GM18505 (cell line): ENCODE measurements around the gene CDK11A.
"Not testable (repeated sequence)": the region's sequence is repeated elsewhere in the genome, so short reads cannot be mapped to it uniquely, and the experiment has no call there.

ENCODE experiments used
- ATAC-seq: cut with Tn5 transposase; IDR thresholded peaks from one replicate; pipeline ENCODE4 v1.9.1; 2021; ENCODE audit not compliant: unreplicated experiment
- POLR2A ChIP-seq: IDR thresholded peaks from 4 replicates; pipeline ENCODE4 v1.6.1; 2011; ENCODE audit warnings: borderline replicate concordance; ENCODE audit not compliant: insufficient read depth, insufficient read length; ENCODE audit errors: extremely low read depth

Gene CDK11A

DNA sequence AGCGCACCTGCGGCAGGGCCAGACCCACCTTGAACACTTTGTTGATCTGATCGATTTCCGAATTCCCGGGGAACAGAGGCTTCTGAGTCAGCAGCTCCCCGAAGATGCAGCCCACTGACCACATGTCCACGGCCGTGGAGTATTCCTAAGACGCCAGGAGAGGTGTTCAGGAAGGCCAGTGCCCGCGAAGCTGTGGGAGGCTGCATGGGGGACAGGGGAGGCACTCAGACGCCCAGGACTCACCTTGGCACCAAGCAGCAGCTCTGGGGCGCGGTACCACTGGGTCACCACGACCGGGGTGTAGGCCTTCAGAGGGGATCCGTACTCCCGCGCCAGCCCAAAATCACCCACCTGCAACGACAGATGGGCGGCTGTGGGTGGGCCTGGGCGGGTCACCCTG is 20.4 kb downstream of the CDK11A start:
- no peak for ATAC-seq

DNA sequence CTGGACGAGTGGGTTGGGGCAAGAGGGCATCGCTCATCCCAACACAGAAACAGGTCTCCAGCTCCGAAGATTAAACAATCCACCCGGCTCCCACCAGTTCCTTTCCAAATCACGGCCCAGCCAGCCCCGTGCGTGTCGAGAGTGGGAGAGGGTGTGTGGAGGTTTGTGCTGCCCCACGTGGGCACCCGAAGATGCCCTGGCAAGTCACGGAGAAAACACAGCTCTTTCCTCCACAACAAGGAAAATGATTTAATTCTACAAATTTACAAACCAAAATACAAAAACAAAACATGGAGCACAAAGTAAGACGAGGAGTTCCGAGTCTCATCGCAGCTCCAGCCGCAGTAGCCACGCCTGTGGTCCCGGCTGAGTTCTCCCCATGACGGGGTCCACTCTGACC is 21.7 kb downstream of the CDK11A start:
- not testable (repeated sequence) for ATAC-seq

More for the DNA sequence above, 20.4 kb downstream of the CDK11A start:
- no peak for TF ChIP-seq POLR2A

DNA sequence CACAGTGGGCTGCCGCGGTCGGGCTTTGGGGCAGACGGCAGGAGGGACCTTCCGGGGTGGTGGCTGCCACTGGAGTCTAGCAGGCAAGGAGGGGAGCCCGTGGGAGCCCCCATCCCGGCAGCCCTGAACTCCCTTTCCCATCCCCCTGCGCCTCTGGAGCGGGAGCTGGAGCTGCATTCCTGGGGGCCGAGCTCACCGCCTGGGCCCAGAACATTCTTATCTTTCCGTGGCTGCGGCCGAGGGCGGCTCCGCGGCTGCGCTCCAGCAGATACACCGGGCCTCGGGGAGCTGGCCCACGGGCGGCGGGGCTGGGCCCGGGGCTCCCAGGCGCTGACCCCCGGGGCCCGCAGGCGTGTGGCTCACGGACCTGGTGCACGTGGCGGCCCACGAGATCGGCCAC is 23.6 kb downstream of the CDK11A start:
- not testable (repeated sequence) for ATAC-seq

DNA sequence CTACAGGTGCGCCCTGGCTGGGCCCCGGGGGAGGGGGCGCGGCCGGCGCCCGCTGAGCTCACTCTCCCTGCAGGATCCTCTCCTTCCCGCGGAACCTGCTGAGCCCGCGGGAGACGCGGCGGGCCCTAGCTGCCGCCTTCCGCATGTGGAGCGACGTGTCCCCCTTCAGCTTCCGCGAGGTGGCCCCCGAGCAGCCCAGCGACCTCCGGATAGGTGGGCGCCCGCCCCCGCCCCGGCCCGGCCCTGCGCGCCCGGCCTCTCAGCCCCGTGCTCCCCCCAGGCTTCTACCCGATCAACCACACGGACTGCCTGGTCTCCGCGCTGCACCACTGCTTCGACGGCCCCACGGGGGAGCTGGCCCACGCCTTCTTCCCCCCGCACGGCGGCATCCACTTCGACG is 24.1 kb downstream of the CDK11A start:
- ATAC-seq = not testable (repeated sequence)

DNA sequence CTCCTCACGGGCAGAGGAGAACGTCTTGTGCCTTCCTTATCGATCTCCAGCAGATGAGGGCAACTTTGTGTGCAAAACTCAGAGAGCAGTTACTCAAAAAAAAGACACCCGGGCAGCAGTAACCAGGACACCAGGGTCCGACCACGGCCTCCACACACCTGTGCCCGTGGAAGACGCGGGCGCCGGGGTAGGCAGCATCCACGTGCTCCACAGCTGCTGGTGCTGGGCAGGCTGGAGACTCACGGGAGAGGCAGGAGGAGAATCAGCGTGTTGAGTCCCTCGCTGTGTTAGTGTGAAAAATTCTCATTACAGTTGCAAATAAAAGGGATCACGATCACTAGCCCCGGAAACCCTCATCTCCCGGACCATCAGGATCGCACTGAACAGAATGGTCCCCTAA is 25.1 kb downstream of the CDK11A start:
- ATAC-seq = not testable (repeated sequence)

DNA sequence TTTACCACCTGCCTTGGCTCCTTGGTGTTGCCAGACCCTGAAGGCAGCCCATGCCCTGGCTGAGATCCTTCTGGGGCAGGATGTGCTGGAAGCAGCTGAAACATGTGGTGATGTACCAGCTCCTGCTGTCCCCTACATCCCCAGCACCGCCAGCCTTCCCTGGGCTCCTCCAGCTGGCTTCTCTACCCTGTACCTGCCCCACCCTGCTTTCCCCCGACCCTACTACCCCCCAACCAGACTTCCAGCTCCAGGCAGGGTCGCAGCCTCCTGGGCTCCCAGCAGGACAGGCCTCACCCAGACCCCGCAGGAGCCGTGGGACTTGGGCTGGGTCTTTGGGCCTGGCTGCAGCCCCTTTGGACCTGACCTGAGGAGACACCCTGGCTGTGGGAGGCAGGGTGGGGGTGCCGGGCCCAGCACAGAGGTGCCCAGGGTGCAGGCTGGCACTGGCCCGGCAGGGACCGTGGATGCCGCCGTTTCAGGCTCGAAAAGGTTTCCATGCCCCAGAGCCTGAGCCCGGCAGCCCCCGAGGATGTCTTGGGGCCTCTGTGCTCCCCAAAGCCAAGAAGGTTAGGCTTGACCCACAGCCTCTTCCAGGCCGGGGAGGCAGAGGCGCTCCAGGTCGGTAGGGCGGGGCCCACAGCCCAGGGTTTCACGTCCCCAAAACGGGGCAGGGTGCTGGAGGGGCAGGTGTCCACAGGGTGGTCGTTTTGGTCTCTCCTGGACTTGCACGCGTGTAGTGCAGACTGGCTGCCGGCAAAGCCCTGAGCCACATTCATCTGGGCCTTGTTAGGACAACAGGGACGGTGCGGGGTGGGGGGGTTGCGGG is 26.6 kb downstream of the CDK11A start:
- not testable (repeated sequence) for ATAC-seq

DNA sequence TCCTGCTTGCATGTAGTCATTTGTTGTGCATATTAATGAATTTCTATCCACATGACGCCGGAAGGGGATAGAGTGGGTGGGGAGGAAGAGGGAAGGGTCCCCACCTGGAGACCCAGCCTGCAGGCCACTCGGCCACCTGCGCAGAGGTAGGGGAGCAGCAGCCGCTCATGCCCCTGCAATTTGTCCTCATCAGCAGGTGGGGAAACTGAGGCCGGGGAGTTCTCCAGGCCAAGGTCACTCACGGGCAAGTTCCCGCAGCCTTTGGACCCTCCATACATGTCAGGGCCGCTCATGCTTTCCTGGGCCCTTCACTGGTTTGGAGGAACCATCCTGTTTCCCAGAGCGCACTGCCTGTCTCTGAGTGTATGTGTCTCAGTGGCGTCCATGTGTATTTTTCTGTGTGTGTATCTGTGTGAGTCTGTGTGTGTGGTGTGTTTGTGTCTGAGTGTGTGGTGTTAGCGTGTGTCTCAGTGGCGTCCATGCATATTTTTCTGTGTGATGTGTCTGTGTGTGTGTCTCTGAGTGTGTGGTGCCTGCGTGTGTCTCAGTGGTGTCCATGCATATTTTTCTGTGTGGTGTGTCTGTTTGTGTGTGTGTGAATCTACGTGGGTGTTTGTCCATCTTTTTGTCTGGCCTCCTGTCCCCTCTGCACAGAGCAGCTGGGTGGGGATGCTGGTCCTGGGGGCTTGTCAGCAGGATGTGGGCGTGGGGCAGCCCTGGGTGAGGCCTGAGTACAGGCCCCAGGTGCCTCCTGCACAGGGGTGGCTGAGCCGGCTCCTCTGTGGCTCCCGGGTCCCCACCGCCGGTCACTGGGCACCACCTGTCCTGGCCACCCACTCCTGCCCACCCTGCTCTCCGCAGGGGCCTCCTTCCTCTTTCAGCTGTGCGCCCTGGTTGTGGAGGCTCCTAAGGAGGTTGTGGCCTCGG is 27.5 kb downstream of the CDK11A start:
- not testable (repeated sequence) for ATAC-seq

DNA sequence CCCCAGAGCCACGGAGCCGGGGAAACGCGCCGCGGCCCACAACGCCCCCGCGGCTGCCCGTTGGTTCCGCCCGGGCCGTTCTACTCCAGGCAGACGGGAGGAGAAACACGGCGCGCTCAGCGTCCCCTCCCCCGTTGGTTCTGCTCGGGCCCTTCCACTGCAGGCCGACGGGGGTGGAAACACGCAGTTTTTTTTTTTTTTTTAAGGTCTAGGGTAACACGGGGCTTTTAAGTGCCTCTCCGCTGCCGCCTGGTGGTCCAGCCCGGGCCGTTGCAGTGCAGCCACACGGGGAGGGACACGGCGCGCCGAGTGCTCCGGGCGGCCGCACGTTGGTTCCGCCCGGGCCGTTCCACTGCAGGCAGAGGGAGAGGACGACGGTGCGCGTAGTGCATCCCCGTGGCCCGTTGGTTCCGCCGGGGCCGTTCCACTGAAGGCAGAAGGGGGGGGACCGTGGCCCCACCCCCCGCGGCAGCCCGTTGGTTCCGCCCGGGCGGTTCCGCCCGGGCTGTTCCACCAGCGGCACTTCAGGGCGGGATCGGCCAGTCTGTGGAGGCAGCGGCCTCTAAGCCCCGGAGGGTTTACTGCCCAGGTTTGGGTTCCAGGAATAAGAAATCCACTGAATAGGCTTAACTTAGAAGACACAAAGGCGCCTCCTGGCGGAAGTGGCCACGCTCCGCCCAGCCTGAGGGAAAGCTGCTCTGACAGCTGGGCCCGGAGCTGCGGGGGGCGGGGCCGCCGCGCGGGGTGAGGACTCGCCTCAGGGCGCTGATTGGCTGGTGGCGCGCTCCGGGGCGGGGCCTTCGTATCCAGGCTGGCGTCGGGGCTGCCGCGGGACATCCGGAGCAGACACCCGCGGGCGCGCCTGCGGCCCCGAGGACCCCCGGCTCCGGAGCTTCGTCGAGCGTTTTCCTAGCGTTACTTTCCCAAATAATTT is 31.2 kb downstream of the CDK11A start, which contains the start of gene SLC35E2B:
Gene SLC35E2B, minus strand, starts transcription at position 82 of the 934 bp plus-strand sequence. CDS start 16,096 bp downstream, outside the sequence.
- peak; percentile 78 for ATAC-seq

DNA sequence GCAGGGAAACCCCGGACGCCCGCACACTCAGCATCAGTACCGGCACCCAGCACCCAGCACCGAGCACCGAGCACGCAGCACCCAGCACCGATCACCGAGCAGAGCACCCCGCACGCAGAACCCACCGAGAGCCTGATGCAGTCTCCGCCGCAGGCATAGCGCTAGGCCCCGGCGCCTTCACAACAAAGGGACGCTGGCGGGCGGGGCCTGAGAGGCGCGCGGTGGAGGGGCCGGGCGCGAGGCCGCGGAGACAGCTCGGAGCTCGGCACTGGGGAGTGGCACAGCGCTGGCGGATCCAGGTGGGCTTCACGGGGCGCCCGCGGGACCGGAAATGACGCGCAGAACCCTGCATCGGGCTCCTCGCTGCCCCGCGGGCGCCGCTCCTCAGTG is 31.8 kb downstream of the CDK11A start:
- peak; percentile 49 for TF ChIP-seq POLR2A
- ATAC-seq = peak; percentile 40

DNA sequence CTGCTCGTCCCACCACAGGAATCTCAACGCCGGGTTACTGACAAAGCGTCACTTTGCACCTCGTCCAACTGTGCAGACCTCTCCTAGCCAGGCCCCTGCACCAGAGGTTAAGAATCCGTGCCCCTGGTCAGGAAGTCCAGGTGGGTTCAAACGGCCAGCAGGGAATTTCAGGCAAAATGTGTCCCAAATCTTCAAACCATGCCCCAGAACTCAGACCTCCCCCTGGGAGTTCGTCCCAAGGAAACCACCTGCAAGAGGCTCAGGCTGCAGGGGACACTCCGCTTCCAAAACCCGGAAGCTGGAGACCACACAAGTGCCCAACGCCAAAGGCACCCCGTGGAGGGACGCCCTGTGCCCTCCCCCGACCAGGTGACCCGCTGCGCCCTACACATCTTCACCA is 32.7 kb downstream of the CDK11A start:
- not testable (repeated sequence) for ATAC-seq

DNA sequence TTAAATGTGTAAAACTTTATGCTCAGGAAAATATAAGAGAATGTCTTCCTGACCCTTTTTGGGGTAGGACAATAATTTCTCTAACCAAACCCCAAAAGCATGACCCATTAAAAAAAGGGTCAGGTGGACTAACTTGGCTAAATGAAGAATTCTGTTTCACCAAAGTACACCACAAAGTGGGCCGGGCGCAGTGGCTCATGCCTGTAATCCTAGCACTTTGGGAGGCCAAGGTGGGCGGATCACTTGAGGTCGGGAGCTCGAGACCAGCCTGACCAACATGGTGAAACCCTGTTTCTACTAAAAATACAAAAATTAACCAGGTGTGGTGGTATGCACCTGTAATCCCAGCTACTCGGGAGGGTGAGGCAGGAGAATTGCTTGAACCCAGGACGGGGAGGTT is 34.6 kb downstream of the CDK11A start:
- ATAC-seq = not testable (repeated sequence)

DNA sequence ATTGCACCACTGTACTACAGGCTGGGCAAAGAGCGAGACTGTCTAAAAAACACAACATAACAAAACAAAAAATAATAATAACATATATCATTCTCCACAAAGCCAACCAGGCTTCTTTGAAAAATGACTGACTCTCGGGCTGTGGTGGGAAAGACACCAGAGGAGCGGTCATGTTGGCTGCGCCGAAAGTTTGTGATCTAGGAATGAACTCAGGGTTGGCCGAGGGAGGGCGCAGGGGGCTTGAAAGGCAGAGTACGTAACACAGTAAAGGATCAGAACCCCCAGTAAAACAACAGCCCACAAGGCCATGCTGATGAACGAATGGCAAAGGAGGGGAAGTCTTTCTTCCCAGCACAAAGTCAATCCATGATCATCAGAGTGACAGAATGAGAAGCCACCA is 36.3 kb downstream of the CDK11A start:
- no peak for ATAC-seq
- TF ChIP-seq POLR2A = no peak

DNA sequence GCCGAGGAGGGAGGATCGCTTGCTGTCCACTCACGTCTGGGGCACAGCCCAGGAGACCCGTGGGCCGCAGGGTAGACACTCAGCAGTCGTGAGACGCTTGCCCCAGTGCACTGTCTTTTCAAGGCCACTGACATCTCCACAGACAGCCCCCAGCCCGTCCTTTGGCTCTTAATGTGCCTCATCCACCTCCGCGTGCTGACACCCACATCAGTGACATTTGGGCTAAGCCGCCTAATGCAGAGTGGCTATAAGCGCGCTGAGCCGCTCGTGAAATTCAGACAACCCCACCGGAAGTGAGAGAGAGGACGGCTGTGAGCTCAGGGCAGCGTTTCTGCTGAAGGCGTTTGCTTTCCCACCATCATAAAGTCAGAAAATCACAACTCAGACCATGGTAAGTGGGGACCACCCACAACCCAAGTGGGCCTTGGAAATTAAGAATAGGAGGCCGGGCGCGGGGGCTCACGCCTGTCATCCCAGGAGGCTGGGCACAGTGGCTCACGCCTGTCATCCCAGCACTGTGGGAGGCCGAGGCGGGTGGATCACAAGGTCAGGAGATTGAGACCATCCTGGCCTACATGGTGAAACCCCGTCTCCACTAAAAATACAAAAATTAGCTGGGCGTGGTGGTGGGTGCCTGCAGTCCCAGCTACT is 40.0 kb downstream of the CDK11A start:
- no peak for ATAC-seq
- TF ChIP-seq POLR2A = no peak
